ENCODE measurements around the gene INTS14.
"Not testable (repeated sequence)": the region's sequence is repeated elsewhere in the genome, so short reads cannot be mapped to it uniquely, and the experiment has no call there.

The INTS14 gene

GRCh38 chr15:65630760-65631159 is 19.8 kb upstream of the INTS14 start:
- no peak for DNase-seq

- DNase-seq, result no peak
Observed at GRCh38 chr15:65629548-65629947, 18.6 kb upstream of the INTS14 start.

DNA sequence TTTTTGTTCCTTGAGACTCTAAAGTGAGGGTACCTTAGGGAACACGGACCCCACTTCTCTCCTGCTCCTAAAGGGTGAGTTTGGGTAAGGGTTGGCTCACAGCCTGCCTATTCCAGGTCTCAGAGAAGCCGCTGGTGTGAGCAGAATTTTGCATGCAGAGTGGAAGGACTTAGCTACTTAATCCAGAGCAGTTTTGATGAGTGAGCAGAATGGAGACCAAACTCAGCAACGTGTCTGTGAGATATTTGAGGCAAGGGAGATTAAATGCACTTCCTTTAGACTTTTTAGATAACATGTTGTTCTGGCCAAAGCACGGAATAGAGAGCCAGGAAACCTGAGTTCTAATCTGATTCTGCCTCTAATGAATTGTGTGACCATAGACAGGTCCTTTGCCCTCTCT is 15.9 kb upstream of the INTS14 start:
- no peak for DNase-seq

GRCh38 chr15:65623103-65623502 is 12.2 kb upstream of the INTS14 start:
- no peak for DNase-seq

GRCh38 chr15:65621638-65622037 is 10.7 kb upstream of the INTS14 start, which contains the start of gene SLC24A1:
Gene SLC24A1, plus strand, starts transcription at chr15:65621938. Its CDS starts 2,143 bp downstream, at chr15:65624081.
- no peak for DNase-seq

DNA sequence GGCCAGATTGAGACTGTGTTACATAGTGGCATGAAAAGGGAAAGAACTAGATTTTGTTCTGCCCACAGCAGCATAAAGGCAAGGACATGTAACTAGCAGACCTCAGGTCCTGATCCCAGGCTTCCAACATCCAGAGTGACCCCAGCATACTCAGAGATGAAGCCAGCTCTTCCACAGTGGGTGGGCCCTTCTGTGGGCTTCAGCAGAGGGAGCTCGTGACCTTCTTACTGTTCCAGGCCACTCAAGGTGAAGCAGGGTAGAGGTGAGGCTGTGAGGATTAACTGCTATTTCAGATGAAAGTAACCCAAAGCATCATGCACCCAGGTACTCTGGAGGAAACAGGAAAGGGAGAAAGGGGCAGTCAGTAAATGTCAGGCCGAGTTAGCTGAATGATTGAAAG is 9.9 kb upstream of the INTS14 start:
- no peak for DNase-seq

DNA sequence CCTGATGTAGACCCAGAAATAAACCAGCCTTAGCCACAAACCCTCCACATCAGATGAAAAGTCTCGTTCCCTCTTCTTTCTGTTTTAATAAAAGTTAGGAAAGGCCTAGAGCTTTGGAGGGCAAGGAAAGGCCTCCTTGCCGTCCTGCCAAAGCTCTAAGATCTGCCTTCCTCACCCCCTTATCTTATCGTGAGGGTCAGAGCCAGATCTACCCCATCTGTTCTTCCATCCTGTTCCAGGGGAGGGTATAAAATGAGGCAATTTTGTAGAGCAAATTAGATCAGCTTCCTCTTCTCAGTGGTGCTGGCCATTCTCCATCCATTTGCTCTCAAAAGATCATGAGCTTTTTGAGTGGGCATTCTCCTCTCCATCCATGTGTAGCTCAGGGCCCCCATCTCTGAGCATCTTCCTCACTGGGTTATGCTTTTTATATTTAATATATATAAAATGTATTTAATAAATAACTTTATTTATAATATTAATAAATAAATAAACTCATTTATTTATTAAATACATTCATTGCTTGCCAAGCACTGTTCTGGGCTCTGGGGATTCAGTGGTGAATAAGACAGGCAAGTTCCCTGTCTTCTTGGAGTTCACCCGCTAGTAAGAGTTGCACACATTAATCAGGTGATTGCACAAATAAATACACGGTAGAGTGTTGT is 8.8 kb upstream of the INTS14 start:
- no peak for DNase-seq

DNA sequence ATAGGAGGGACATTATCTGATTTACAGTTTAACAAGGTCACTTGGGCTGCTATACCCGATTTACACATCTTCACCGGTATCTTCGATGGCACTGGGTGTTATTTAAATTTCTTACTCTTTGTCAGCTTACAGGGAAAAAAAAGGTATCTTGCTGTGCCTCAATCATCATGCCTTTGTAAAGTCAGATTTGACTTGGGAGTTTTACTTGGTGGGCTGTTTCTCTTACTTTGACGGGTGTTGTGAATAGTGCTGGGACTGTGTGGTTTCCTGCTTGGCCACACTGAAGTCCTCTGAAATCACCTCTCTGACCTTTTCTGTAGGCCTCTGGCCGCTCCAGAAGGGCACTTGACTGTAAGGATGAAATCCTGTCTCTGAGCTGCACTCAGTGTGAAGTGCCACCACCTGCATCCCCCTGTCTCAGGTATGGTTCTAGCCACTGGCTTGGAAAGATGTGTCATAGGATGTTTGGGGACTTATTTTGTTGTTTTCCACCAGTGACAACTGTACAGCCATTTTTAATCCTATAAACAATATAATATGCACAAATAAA is 7.7 kb upstream of the INTS14 start:
- no peak for DNase-seq

DNA sequence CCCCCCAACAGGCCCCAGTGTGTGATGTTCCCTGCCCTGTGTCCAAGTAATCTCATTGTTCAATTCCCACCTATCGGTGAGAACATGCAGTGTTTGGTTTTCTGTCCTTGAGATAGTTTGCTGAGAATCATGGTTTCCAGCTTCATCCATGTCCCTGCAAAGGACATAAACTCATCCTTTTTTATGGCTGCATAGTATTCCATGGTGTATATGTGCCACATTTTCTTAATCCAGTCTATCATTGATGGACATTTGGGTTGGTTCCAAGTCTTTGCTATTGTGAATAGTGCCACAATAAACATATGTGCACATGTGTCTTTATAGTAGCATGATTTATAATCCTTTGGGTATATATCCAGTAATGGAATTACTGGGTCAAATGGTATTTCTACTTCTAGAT is 5.0 kb upstream of the INTS14 start:
- DNase-seq, result not testable (repeated sequence)

GRCh38 chr15:65612949-65613744 is 2.2 kb upstream of the INTS14 start:
- no peak for DNase-seq

DNA sequence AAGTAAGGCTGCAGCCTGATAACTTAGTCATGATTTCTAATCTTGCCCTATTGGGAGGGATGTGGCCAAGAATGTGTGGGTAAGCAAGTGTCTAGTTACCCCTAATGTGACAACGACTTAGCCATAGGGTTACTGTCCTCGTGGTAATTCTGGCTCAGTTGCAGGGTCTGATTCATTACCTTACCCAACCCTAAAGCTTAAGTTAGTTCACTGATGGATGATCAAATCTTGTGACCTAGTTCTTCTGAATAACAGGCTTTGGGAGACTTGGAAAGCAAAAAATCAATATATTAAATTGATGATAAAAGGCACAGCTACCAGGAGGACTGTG is 1.6 kb upstream of the INTS14 start:
- no peak for DNase-seq

GRCh38 chr15:65611888-65612615 is 1.1 kb upstream of the INTS14 start:
- no peak for DNase-seq

DNA sequence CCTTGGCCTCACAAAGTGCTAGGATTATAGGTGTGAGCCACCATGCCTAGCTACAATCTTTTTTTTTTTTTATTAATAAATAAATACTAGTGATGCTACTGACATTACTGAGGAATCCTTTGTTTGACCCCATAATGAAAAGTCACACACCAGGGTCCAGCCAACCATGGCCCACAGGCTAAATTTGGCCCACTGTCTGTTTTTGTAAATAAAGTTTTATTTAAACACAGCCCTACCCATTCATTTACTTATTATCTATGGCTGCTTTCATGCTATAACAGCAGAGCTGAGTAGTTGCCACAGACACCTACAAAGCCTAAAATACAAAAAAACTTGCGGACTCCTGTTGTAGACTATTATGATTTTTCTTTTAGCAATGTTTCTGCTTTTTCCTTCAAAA is 7.4 kb downstream of the INTS14 start:
- no peak for DNase-seq

DNA sequence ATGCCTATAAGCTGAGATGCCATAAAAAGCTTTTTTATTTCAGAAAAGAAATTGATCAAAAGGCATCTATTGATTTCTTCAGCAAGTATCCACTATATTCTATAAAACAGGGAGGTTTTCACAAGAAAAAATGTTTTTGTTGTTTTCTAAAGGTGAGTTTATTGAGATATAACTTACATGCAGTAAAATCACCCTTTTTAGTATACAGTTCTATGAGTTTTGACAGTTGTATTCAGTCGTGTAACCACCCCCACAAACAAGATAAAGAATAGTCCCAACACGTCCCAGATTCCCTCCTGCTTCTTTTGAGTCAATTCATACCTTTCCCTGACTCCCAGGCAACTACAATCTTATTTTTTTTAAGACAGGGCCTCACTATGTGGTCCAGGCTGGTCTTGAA is 7.8 kb downstream of the INTS14 start:
- no peak for DNase-seq

- DNase-seq, result no peak
Observed at GRCh38 chr15:65599677-65600076, 11.3 kb downstream of the INTS14 start.

- no peak for DNase-seq
Observed at GRCh38 chr15:65598468-65598867, 12.5 kb downstream of the INTS14 start.

GRCh38 chr15:65595960-65596359 is 15.0 kb downstream of the INTS14 start:
- peak; percentile 36 for DNase-seq

DNA sequence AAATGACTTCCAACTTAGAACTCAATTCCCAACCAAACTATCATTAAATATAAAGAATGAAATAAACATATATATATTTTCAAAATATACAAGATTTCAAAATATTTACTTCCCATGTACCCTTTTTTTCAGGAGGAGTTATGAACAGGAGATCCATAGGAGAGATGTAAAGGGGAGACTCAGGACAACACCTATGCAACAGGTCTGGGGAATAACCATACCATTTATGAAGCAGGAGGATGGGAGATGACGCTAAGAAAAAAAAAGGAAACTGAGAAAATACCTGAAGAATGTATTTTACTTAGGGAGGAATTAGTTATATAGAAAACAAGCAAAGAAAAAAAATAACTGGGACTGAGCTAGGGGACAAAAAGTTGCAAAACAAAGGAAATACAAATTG is 23.8 kb downstream of the INTS14 start:
- no peak for DNase-seq

DNA sequence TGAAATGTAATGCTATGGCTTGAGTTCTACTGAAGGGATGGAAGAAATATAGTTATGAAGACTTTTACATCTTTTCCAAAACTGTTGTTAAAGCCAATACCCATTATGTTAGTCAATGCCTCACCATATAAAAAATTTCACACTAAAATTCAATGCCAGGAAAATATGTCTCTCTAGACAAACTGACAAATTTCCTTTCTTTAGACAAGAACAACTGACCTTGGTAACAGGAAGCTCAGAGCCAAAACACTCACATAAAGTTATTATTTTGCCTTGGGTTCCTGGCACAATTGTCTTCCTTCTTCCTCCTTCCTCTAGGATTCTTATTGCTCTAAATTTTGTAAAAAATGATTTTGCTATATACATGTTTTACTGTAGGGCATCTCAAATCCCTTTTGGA is 26.7 kb downstream of the INTS14 start:
- no peak for DNase-seq

DNA sequence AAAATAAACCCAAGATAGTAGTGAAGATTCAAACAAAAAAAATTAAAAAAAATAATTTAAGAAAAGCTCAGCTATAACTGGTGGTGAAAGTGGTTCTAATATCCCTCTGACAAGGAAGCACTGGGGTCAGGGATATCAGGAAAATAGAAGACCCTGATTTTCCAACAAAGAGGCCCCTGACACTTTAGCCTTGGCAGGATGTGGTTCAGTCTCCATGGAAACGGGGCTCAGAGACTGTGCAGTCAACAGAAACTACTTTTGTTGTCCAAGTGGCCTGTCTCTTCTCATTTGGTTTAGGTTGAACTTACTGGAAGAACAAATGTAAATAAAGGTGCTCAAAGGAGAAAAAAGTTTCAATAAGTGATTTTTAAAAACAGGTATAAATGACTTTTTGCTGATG is 27.2 kb downstream of the INTS14 start:
- DNase-seq, result no peak

- no peak for DNase-seq
Observed at GRCh38 chr15:65580287-65580686, 30.6 kb downstream of the INTS14 start.

DNA sequence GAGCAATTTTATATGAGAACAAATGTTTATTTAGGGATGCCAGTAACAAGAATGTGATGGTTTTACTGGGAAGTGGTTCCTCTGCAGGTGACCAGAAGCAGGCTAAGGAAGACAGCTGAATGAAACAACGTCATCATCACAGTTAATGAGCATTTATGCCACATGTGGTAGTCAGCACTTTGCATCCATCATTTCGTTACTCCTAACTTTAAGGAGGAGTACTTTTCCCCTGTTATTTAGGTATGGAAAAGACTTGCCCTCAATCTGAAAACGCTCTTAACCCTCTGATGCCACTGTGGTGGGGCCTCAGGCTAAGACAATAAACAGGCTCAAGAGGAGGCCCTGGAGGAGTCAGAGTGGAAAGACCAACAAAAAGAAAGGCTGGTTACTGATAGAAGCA is 31.2 kb downstream of the INTS14 start:
- DNase-seq, result no peak

- no peak for DNase-seq
Observed at GRCh38 chr15:65578904-65579728, 31.8 kb downstream of the INTS14 start.

Data from NCI-H526 treated with DMSO at 0.1 percent for 48 hours (cell line).